ENCODE results near the gene UBE3B.

UBE3B gene

GRCh38 chr12:109554761-109555160, 77.3 kb downstream of the UBE3B start:
- DNase-seq: no peak

GRCh38 chr12:109555431-109556315, 78.2 kb downstream of the UBE3B start:
- no peak for DNase-seq

- no peak for DNase-seq
These were observed 79.8 kb downstream of the UBE3B start for GRCh38 chr12:109557200-109557599.

GRCh38 chr12:109557805-109558204, 80.4 kb downstream of the UBE3B start:
- no peak for DNase-seq

- no peak for DNase-seq
These were observed 81.2 kb downstream of the UBE3B start for GRCh38 chr12:109558374-109559199.

- no peak for DNase-seq
These were observed 81.7 kb downstream of the UBE3B start for GRCh38 chr12:109559200-109559505.

- DNase-seq: no peak
These were observed 82.2 kb downstream of the UBE3B start for GRCh38 chr12:109559601-109560000.

- DNase-seq: no peak
These were observed 83.7 kb downstream of the UBE3B start for GRCh38 chr12:109560867-109561710.

GRCh38 chr12:109561711-109562030, 84.2 kb downstream of the UBE3B start:
- no peak for DNase-seq

- no peak for DNase-seq
These were observed 85.4 kb downstream of the UBE3B start for GRCh38 chr12:109562871-109563270.

GRCh38 chr12:109563291-109564284, 86.2 kb downstream of the UBE3B start:
- no peak for DNase-seq

GRCh38 chr12:109566424-109566823, 89.0 kb downstream of the UBE3B start:
- DNase-seq: no peak

- DNase-seq: no peak
These were observed 89.9 kb downstream of the UBE3B start for GRCh38 chr12:109567296-109567695.

GRCh38 chr12:109567967-109568366, 90.5 kb downstream of the UBE3B start:
- DNase-seq: no peak

- DNase-seq: no peak
These were observed 91.1 kb downstream of the UBE3B start for GRCh38 chr12:109568486-109568885.

GRCh38 chr12:109571773-109572505, 94.5 kb downstream of the UBE3B start:
- no peak for DNase-seq

GRCh38 chr12:109572506-109572845, 95.0 kb downstream of the UBE3B start:
- DNase-seq: no peak

- peak; percentile 95 to 99 for DNase-seq
These were observed 95.8 kb downstream of the UBE3B start, which contains the start of the genes MMAB and MVK for GRCh38 chr12:109573029-109573913. Gene MMAB, minus strand, starts transcription at chr12:109573504. Its CDS starts 24 bp downstream, at chr12:109573480. Gene MVK, plus strand, starts transcription at chr12:109573794. Its CDS starts 1,029 bp downstream, at chr12:109574823.

GRCh38 chr12:109573914-109574244, 96.4 kb downstream of the UBE3B start:
- no peak for DNase-seq

- no peak for DNase-seq
These were observed 98.2 kb downstream of the UBE3B start for GRCh38 chr12:109575683-109576082.

Measured in SW 1271 (cell line).